Measurements from ENCODE around the gene APOBEC3F.
"Not testable (repeated sequence)": the region's sequence is repeated elsewhere in the genome, so short reads cannot be mapped to it uniquely, and the experiment has no call there.

The APOBEC3F gene

GRCh38 chr22:39040538-39041296 lies at the start of gene APOBEC3F:
Gene APOBEC3F, plus strand, starts transcription at chr22:39040864. Its CDS starts 97 bp downstream, at chr22:39040961.
- peak; percentile 93 to 95 for ATAC-seq

- not testable (repeated sequence) for ATAC-seq
Observed at GRCh38 chr22:38992871-38993371, 47.7 kb upstream of the APOBEC3F start.

GRCh38 chr22:38996105-38996504 lies 44.6 kb upstream of the APOBEC3F start:
- ATAC-seq, result no peak

DNA sequence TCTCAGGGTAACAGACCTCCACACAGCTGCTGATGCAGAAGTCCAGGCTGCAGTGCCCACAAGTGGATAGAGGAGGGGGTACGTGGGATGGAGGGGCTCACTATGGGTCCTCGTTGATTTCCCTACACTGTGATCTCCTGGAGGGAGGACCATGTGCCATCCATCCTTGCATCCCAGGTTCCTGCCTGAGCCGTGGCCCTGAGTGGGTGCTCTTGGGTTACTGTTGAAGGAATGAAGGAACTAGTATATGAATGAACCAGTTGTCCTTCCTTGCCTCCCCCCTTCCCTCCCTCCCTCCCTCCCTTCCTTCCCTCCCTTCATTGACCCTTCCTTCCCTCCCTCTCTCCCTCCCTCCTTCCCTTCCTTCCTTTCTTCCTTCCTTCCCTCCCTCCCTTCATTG lies 43.1 kb upstream of the APOBEC3F start:
- ATAC-seq, result no peak

- peak; percentile 85 to 94 for ATAC-seq
Observed at GRCh38 chr22:39003165-39003638, 37.5 kb upstream of the APOBEC3F start.

GRCh38 chr22:39007177-39007576 lies 33.5 kb upstream of the APOBEC3F start:
- no peak for ATAC-seq

DNA sequence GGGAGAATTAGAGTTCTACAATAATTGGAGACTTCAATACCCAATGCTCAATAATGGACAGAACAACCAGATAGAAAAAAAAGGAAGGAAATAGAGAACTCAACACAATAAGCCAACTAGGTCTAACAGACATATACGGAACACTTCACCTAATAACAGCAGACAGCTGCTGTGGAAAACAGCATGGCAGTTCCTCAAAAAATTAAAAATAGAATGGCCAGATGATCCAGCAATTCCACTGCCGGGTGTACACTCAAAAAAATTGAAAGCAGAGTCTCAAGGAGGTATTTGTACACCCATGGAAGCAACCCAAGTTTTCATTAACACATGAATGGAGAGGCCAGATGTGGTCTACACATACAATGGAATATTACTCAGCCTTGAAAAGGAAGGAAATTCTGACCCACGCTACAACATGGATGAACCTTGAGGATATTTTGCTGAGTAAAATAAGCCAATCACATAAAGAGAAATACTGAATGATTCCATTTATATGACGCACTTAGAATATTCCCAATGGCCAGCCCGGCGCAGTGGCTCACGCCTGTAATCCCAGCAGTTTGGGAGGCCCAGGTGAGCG lies 32.3 kb upstream of the APOBEC3F start:
- not testable (repeated sequence) for ATAC-seq

DNA sequence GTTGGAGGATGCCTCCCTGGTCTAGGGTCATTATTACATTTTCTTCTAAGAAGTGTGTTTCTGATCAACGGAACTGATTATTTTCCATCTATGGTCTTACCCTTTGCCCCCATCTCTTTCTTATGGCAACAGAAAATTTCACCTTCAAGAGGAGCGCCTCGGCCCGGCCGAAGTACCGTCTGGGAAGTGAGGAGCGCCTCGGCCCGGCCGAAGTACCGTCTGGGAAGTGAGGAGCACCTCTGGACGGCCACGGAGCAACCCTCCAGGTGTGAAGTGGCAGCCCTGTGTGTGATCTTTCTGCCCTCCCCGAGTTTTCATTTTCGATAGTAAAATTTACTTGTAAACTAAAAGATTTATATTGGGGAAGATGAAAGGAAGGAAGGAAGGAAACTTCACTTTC lies 29.7 kb upstream of the APOBEC3F start:
- ATAC-seq, result no peak

DNA sequence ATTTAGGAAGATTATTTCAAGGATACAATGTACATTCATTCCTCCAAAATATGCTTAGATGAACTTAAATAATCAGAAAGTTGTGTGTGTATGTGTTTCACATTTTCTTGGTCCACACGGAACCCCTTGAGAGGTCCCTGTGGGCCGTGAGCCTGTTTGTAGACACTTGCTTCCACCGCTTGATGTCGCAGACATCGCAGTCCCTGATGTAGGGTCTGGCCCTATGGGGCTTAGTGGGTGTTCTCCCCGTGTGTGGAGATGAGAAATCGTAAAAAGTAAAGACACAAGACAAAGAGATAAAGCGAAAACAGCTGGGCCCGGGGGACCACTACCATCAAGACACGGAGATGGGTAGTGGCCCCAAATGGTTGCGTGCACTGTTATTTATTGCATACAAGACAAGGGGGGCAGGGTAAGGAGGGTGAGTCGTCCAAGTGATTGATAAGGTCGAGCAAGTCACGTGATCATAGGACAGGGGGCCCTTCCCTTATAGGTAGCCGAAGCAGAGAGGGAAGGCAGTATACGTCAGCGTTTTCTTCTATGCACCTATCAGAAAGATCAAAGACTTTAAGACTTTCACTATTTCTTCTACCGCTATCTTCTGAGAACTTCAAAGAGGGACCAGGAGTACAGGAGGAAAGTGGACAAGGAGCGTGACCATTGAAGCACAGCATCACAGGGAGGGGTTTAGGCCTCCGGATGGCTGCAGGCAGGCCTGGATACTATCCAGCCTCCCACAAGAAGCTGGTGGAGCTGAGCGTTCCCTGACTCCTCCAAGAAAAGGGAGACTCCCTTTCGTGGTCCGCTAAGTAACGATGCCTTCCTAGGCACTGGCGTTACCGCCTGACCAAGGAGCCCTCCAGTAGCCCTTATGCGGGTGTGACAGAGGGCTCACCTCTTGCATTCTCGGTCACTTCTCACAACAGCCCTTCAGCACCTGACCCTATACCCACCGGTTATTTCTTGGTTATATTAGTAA lies 27.8 kb upstream of the APOBEC3F start:
- ATAC-seq, result no peak

DNA sequence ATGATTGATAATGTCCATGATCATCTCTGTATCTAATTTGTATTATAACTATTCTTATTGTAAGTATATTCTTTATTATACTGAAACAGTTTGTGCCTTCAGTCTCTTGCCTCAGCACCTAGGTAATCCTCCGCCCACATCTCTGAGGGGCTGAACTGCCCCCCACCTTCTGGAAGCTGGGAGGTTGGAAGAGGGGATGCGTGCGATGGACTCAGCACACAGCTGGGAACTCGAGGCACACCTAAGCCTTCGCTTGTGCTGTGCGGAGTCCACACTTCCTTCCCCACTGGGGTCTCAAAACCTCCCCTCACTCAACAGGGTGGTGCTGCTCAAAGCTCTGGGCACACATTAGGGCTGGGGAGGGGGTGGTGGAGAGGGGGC lies 27.1 kb upstream of the APOBEC3F start:
- ATAC-seq, result peak in 1 of 2 donors; percentile 1

GRCh38 chr22:39013942-39014722 lies 26.5 kb upstream of the APOBEC3F start, which contains the start of gene APOBEC3C:
Gene APOBEC3C, plus strand, starts transcription at chr22:39014257. Its CDS starts 106 bp downstream, at chr22:39014363.
- ATAC-seq, result peak; percentile 94 to 96

GRCh38 chr22:39014723-39015121 lies 25.9 kb upstream of the APOBEC3F start:
- ATAC-seq, result peak; percentile 20 to 28

DNA sequence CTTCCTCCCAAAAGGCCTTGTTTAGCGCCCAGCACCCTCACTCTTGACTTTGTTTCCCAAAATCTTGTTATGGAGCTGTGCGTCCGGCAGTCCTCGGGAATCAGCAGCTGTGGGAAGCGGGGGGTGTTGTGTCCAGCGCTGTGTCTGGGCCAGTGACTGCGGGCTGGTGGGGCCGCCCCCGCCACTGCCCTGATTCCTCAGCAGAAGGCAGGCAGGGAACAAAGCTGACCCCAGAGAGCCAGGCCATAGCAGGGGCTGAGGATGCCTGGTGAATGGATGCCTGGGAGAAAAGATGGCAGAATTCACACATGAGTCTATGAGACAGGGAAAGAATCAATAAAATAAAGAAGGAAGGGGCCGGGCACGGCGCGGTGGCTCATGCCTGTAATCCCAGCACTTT lies 24.1 kb upstream of the APOBEC3F start:
- ATAC-seq, result no peak

DNA sequence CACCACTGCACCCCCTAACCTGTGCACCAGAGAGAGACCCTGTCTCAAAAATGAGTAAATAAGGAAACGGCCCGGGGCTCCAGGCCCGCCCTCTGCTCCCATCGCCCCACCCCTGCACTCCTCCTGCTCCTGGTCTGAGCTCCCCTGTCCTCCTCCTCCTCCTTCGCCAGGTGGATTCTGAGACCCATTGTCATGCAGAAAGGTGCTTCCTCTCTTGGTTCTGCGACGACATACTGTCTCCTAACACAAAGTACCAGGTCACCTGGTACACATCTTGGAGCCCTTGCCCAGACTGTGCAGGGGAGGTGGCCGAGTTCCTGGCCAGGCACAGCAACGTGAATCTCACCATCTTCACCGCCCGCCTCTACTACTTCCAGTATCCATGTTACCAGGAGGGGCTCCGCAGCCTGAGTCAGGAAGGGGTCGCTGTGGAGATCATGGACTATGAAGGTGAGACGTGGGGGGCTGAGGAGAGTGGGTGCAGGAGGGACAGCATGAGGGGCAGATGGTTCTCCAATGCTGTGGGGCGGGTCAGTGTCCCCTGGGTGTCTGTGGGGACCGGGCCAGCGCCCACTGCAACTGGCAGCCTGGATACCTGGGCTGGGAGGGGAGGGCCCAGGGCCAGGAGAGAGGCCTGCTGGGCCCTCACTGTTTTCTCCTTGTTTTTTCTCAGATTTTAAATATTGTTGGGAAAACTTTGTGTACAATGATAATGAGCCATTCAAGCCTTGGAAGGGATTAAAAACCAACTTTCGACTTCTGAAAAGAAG lies 22.9 kb upstream of the APOBEC3F start:
- ATAC-seq, result no peak

- not testable (repeated sequence) for ATAC-seq
Observed at GRCh38 chr22:39020021-39020651, 20.5 kb upstream of the APOBEC3F start.

GRCh38 chr22:39021552-39022250 lies 19.0 kb upstream of the APOBEC3F start:
- ATAC-seq, result no peak

DNA sequence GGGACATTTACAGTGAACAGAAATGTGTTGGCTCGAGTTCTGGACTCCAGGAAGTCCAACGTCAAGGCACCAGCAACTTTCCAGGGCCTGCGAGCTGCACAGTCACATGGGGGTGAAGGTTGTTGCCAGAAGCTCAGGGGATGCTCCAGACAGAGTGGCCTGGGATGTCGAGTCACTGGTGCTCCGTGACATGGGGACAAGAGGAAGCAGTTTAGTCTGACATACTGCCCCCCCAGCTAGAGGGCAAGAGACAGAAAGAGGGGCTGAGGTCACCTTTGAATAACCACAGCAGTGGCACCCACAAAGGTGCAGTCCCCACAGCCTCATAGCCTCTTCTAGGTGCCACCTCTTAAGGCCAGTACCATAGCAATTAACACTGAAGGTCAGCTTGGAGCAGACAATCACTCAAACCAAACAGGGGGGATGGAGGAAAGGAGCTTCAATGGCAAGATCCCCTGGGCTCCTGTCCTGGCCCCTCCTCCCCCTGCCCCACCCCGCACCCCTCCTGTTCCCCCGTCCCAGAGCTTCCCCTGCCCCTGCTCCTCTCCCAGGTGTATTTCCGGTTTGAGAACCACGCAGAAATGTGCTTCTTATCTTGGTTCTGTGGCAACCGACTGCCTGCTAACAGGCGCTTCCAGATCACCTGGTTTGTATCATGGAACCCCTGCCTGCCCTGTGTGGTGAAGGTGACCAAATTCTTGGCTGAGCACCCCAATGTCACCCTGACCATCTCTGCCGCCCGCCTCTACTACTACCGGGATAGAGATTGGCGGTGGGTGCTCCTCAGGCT lies 15.9 kb upstream of the APOBEC3F start:
- no peak for ATAC-seq

DNA sequence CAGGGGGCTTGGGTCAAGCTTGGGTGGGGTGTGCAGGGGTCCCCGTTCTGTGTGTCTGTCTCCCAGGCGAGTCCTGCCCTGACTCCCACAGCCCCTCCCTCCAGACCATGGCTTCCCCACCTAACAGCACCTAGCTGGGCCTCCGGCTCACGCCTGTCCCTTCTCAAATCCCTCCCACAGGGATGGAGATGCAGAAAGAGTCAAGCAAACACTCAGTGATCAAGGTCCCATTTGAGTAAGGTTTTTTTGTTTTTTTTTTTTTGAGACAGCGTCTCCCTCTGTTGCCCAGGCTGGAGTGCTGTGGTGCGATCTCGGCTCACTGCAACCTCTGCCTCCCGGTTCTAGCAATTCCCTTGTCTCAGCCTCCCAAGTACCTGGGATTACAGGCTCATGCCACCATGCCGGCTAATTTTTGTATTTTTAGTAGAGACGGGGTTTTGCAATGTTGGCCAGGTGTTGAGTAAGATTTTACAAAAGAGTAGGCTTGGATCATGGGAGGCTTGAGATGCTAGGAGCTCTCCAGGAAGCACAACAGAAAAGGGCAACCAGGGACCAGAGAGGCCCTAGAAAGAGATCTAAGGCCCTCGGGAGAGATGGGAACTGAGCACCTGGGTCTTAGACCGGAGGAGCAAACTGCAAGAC lies 14.0 kb upstream of the APOBEC3F start:
- no peak for ATAC-seq

DNA sequence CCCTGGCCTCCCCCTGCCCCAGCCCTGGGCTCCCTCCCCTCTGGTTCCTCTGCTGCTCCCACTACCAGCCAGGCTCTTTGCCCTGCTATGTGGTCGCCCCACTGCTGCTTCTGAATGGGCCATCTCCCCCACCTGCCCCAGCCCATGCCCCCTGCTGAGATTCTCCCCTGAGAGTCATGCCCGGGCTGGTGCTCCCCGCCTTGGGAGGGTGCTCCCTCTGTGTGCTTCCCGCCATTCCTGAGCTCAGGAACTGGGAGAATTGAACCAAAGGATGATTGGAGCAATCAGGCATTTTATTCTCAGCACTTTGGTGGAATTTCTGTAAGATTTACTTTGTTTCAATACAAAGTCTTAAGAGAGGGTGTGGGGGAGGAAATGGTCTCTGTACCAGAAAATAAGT lies 12.9 kb upstream of the APOBEC3F start:
- ATAC-seq, result no peak

Measured in activated CD4-positive, CD25-positive, alpha-beta regulatory T cell treated with anti-CD3 and anti-CD28 coated beads, Interleukin-2, amount 50 U/mL, for 24 hours (primary cell).